Measurements from ENCODE around the gene MANBA. TPM values are rescaled to one million over a fixed set of nuclear protein-coding genes. Genes with fewer than 3 reads are reported as not detected.

The MANBA gene
- polyA plus RNA-seq, 3 donors = 80.8 to 94.4 (median 88.7) TPM

- Histone ChIP-seq H3K79me2 (ENCODE audit: insufficient read depth, low read length) (no peaks in the 10 kb centered on the region), H3K27ac (ENCODE audit: low read depth in 1 of 2, low read length in 2 of 2) (no peak overlapping the region), H3K27me3 (ENCODE audit: control insufficient read depth in 2 of 2, insufficient read depth in 2 of 2, low read length in 2 of 2) (no peaks in the 10 kb centered on the region), H3K4me3 (replicated peaks in 1 of 3; ENCODE audit: low read depth in 2 of 3, low read length in 3 of 3) (no peak overlapping the region), H3K9ac (ENCODE audit: insufficient read depth, low read length, poor library complexity, severe bottlenecking) (no peak overlapping the region), H3K9me3 (replicated peaks in 1 of 2; ENCODE audit: control insufficient read depth in 1 of 2, insufficient read depth in 1 of 2, low read length in 2 of 2) (no peaks in the 10 kb centered on the region), H3K4me1 (ENCODE audit: control insufficient read depth in 1 of 2, insufficient read depth in 2 of 2, low read length in 2 of 2) (no peaks in the 10 kb centered on the region), H3K36me3 (replicated peaks in 1 of 2; ENCODE audit: control insufficient read depth in 1 of 2, insufficient read depth in 2 of 2, low read length in 2 of 2) (peaks cover 69 to 96% of the 10 kb centered on the region in 2 donors), H3K4me2 (replicated peaks; ENCODE audit: extremely low read depth, low read length, poor library complexity, severe bottlenecking) (no peak overlapping the region), H2AFZ (ENCODE audit: insufficient read depth, low read depth, low read length, poor library complexity, severe bottlenecking) (no peak overlapping the region), H4K20me1 (ENCODE audit: insufficient read depth, low read length) (peaks cover 74% of the 10 kb centered on the region)
- Mint-ChIP-seq H3K36me3 (peaks cover 76 to 90% of the 10 kb centered on the region in 2 donors), H3K27me3 (ENCODE audit: low read depth in 3 of 3) (peaks cover 0 to 2% (median 0%) of the 10 kb centered on the region in 3 donors), H3K4me1 (no peaks in the 10 kb centered on the region), H3K4me3 (no peak overlapping the region), H3K27ac (peak overlapping the region in 2 of 7 donors; percentile 35 to 37), H3K9me3 (no peaks in the 10 kb centered on the region)
- intact Hi-C loops (cut with micrococcal nuclease) = no loop called here
- no peak for DNase-seq
- TF ChIP-seq CTCF (IDR thresholded peaks at IDR 0.05) = no peak
- WGBS (ENCODE audit: insufficient coverage) = no CpG with 5 or more reads among the region's 5 CpGs
These were observed 118.0 kb downstream of the MANBA start for GRCh38 chr4:102642631-102643298.

- H3K9me3 ChIP-seq (replicated peaks in 1 of 2; ENCODE audit: control insufficient read depth in 1 of 2, insufficient read depth in 1 of 2, low read length in 2 of 2) = no peaks in the 10 kb centered on the region
- peaks cover 0 to 2% (median 0%) of the 10 kb centered on the region in 3 donors for H3K27me3 Mint-ChIP-seq (ENCODE audit: low read depth in 3 of 3)
- intact Hi-C loops (cut with micrococcal nuclease) = no loop called here
These were observed 119.0 kb downstream of the MANBA start for GRCh38 chr4:102641793-102642192.

More at GRCh38 chr4:102641793-102642192, 119.0 kb downstream of the MANBA start:
- H3K4me1 Mint-ChIP-seq = no peaks in the 10 kb centered on the region
- H3K4me3 Mint-ChIP-seq = no peak overlapping the region
- no peak overlapping the region for H3K4me3 ChIP-seq (replicated peaks in 1 of 3; ENCODE audit: low read depth in 2 of 3, low read length in 3 of 3)
- H4K20me1 ChIP-seq (ENCODE audit: insufficient read depth, low read length) = peaks cover 80% of the 10 kb centered on the region
- peaks cover 76 to 90% of the 10 kb centered on the region in 2 donors for H3K36me3 Mint-ChIP-seq
- no peak overlapping the region for H3K4me2 ChIP-seq (replicated peaks; ENCODE audit: extremely low read depth, low read length, poor library complexity, severe bottlenecking)
- H3K4me1 ChIP-seq (ENCODE audit: control insufficient read depth in 1 of 2, insufficient read depth in 2 of 2, low read length in 2 of 2) = no peaks in the 10 kb centered on the region
- H3K27ac Mint-ChIP-seq = no peak overlapping the region
- H3K27ac ChIP-seq (ENCODE audit: low read depth in 1 of 2, low read length in 2 of 2) = no peak overlapping the region
- no peak for TF ChIP-seq CTCF (IDR thresholded peaks at IDR 0.05)
- no peaks in the 10 kb centered on the region for H3K27me3 ChIP-seq (ENCODE audit: control insufficient read depth in 2 of 2, insufficient read depth in 2 of 2, low read length in 2 of 2)
- H2AFZ ChIP-seq (ENCODE audit: insufficient read depth, low read depth, low read length, poor library complexity, severe bottlenecking) = no peak overlapping the region
- H3K36me3 ChIP-seq (replicated peaks in 1 of 2; ENCODE audit: control insufficient read depth in 1 of 2, insufficient read depth in 2 of 2, low read length in 2 of 2) = peaks cover 71 to 96% of the 10 kb centered on the region in 2 donors
- no peak for DNase-seq
- no peaks in the 10 kb centered on the region for H3K9me3 Mint-ChIP-seq
- no peaks in the 10 kb centered on the region for H3K79me2 ChIP-seq (ENCODE audit: insufficient read depth, low read length)
- H3K9ac ChIP-seq (ENCODE audit: insufficient read depth, low read length, poor library complexity, severe bottlenecking) = no peak overlapping the region
